HEK293 (cell line): ENCODE data around the gene DGCR2.

Experiments
- CTCF ChIA-PET: fragments of 350-600 bp; formaldehyde crosslinking; extraction: SDS; loops from one replicate; lab custom pipeline; 2021; ENCODE audit warnings: antibody characterized with exemption; lab: Yijun Ruan, JAX
- POLR2A ChIA-PET: fragments of 300-600 bp; formaldehyde crosslinking; extraction: SDS; loops from one replicate; lab custom pipeline; 2020; ENCODE audit warnings: antibody characterized with exemption, inconsistent platforms; lab: Yijun Ruan, JAX
- H3K27ac ChIP-seq: fragments of 200-500 bp; sonication (Bioruptor generic); 2 replicates; pipeline ENCODE4 v1.5.1; 2014; ENCODE audit warnings: low read depth, low read length, control low read depth, inconsistent platforms; ENCODE audit errors: extremely low read depth
- H3K36me3 ChIP-seq, 2 experiments: fragments of 200-500 bp in 1 of 2; sonication (Bioruptor generic) in 1 of 2; 1 replicate in 1 of 2; 2 replicates in 1 of 2; pipeline ENCODE4 v1.5.1; 2014 to 2017; ENCODE audit warnings: inconsistent platforms in 2 of 2, low read length in 2 of 2; ENCODE audit not compliant: control insufficient read depth in 2 of 2, insufficient read depth in 1 of 2
- H3K4me1 ChIP-seq: fragments of 200-500 bp; sonication (Bioruptor generic); 2 replicates; pipeline ENCODE4 v1.5.1; 2014; ENCODE audit warnings: mild to moderate bottlenecking, low read length, inconsistent platforms; ENCODE audit not compliant: control insufficient read depth, insufficient read depth
- H3K4me3 ChIP-seq: 2 replicates; pipeline ENCODE4 v1.5.1; 2011; ENCODE audit warnings: low read depth, mild to moderate bottlenecking, control low read depth, low read length, moderate library complexity
- H3K9me3 ChIP-seq: fragments of 200-500 bp; sonication (Bioruptor generic); 2 replicates; pipeline ENCODE4 v1.5.1; 2014; ENCODE audit warnings: low read depth, low read length, inconsistent platforms; ENCODE audit not compliant: control insufficient read depth, insufficient read depth
- INSM2 ChIP-seq: fragments of 450-650 bp; formaldehyde crosslinking; IDR thresholded peaks from 2 replicates; pipeline ENCODE4 v1.5.1; 2016; ENCODE audit warnings: missing biosample characterization, missing genetic modification characterization
- SP3 ChIP-seq: fragments of 450-650 bp; formaldehyde crosslinking; IDR thresholded peaks from 2 replicates; pipeline ENCODE4 v1.5.1; 2016; ENCODE audit warnings: missing biosample characterization, missing genetic modification characterization
- YY1 ChIP-seq: fragments of 450-650 bp; formaldehyde crosslinking; IDR thresholded peaks from 2 replicates; pipeline ENCODE4 v1.5.1; 2018; ENCODE audit warnings: missing biosample characterization, missing genetic modification characterization
- ZBTB21 ChIP-seq: fragments of 450-650 bp; formaldehyde crosslinking; IDR thresholded peaks from 2 replicates; pipeline ENCODE4 v1.5.1; 2017; ENCODE audit warnings: missing biosample characterization, missing genetic modification characterization
- ZIC2 ChIP-seq: fragments of 450-650 bp; formaldehyde crosslinking; IDR thresholded peaks from 2 replicates; pipeline ENCODE4 v1.5.1; 2016; ENCODE audit warnings: missing biosample characterization, missing genetic modification characterization
- ZNF114 ChIP-seq: fragments of 450-650 bp; formaldehyde crosslinking; IDR thresholded peaks from 2 replicates; pipeline ENCODE4 v1.5.0; 2017; ENCODE audit warnings: missing biosample characterization, missing genetic modification characterization
- ZNF146 ChIP-seq: fragments of 450-650 bp; formaldehyde crosslinking; IDR thresholded peaks from 2 replicates; pipeline ENCODE4 v1.5.1; 2016; ENCODE audit warnings: missing biosample characterization, missing genetic modification characterization
- ZNF16 ChIP-seq: fragments of 450-650 bp; formaldehyde crosslinking; IDR thresholded peaks from 2 replicates; pipeline ENCODE4 v1.5.1; 2016; ENCODE audit warnings: low read depth, missing biosample characterization, missing genetic modification characterization
- ZNF223 ChIP-seq: fragments of 450-650 bp; formaldehyde crosslinking; IDR thresholded peaks from 2 replicates; pipeline ENCODE4 v1.5.1; 2016; ENCODE audit warnings: missing biosample characterization, missing genetic modification characterization
- ZNF26 ChIP-seq: fragments of 450-650 bp; formaldehyde crosslinking; IDR thresholded peaks from 2 replicates; pipeline ENCODE4 v1.5.1; 2016; ENCODE audit warnings: missing biosample characterization, missing genetic modification characterization
- ZNF292 ChIP-seq: fragments of 450-650 bp; formaldehyde crosslinking; IDR thresholded peaks from 2 replicates; pipeline ENCODE4 v1.5.1; 2016; ENCODE audit warnings: low read depth, missing biosample characterization, missing genetic modification characterization, borderline replicate concordance
- ZNF37A ChIP-seq: fragments of 450-650 bp; IDR thresholded peaks from 2 replicates; pipeline ENCODE4 v1.5.1; 2018; ENCODE audit warnings: missing biosample characterization, missing genetic modification characterization
- ZNF426 ChIP-seq: fragments of 450-650 bp; formaldehyde crosslinking; IDR thresholded peaks from 2 replicates; pipeline ENCODE4 v1.5.1; 2017; ENCODE audit warnings: missing biosample characterization, missing genetic modification characterization, mild to moderate bottlenecking, inconsistent platforms, moderate library complexity
- ZNF561 ChIP-seq: fragments of 450-650 bp; IDR thresholded peaks from 2 replicates; pipeline ENCODE4 v1.5.1; 2018; ENCODE audit warnings: missing biosample characterization, missing genetic modification characterization, borderline replicate concordance
- ZNF621 ChIP-seq: fragments of 450-650 bp; formaldehyde crosslinking; IDR thresholded peaks from 2 replicates; pipeline ENCODE4 v1.5.1; 2017; ENCODE audit warnings: missing biosample characterization, missing genetic modification characterization
- ZNF645 ChIP-seq: fragments of 450-650 bp; formaldehyde crosslinking; IDR thresholded peaks from 2 replicates; pipeline ENCODE4; 2016; ENCODE audit warnings: missing biosample characterization, missing genetic modification characterization
- ZNF670 ChIP-seq: fragments of 450-650 bp; formaldehyde crosslinking; IDR thresholded peaks from 2 replicates; pipeline ENCODE4 v1.5.1; 2016; ENCODE audit warnings: missing biosample characterization, missing genetic modification characterization, low read depth
- ZNF76 ChIP-seq: fragments of 450-650 bp; formaldehyde crosslinking; IDR thresholded peaks from 2 replicates; pipeline ENCODE4; 2016; ENCODE audit warnings: low read depth, missing biosample characterization, missing genetic modification characterization, borderline replicate concordance

The DGCR2 gene

GRCh38 chr22:19057999-19058491, 64.2 kb downstream of the DGCR2 start:
- POLR2A ChIA-PET = interaction anchor here (0.7 kb wide), 1 partner anchor 50 kb away, joined by 3 read pairs; no protein-coding TSS in a partner anchor
- Histone ChIP-seq H3K4me1 (no peaks in the 10 kb centered on the region), H3K4me3 (no peak overlapping the region), H3K36me3 (peaks cover 0 to 94% of the 10 kb centered on the region in 2 experiments; a peak in 2 of 3 replicates), H3K27ac (no peak overlapping the region), H3K9me3 (no peaks in the 10 kb centered on the region)
- TF ChIP-seq ZIC2 (tag by site-specific recombination) (peak; percentile 21; the same call in 1 of the 2 replicates), ZNF621 (tag by site-specific recombination) (no peak)
- CTCF ChIA-PET = no interaction called here

- no peak overlapping the region for H3K27ac ChIP-seq
- no peaks in the 10 kb centered on the region for H3K4me1 ChIP-seq
- ChIA-PET POLR2A (no interaction called here), CTCF (no interaction called here)
- no peaks in the 10 kb centered on the region for H3K9me3 ChIP-seq
- H3K4me3 ChIP-seq = no peak overlapping the region
- peaks cover under 1 to 94% of the 10 kb centered on the region in 2 experiments; a peak in 2 of 3 replicates for H3K36me3 ChIP-seq
- TF ChIP-seq INSM2 (tag by site-specific recombination) (no peak), ZNF16 (tag by site-specific recombination) (no peak), ZBTB21 (tag by site-specific recombination) (no peak), ZNF561 (tag by site-specific recombination) (no peak), ZNF114 (tag by site-specific recombination) (no peak), YY1 (no peak)
Observed at GRCh38 chr22:19057539-19057938, 64.7 kb downstream of the DGCR2 start.

- H3K27ac ChIP-seq = no peak overlapping the region
- peaks cover 3 to 93% of the 10 kb centered on the region in 2 experiments; a peak in 2 of 3 replicates for H3K36me3 ChIP-seq
- TF ChIP-seq ZNF223 (tag by site-specific recombination) (no peak), ZNF426 (tag by site-specific recombination) (no peak), ZNF561 (tag by site-specific recombination) (no peak), ZNF37A (tag by site-specific recombination) (no peak), SP3 (tag by site-specific recombination) (no peak), ZNF26 (tag by site-specific recombination) (no peak), ZNF76 (tag by site-specific recombination) (no peak), ZNF146 (tag by site-specific recombination) (no peak), ZNF292 (tag by site-specific recombination) (no peak), ZNF645 (no peak), ZNF670 (no peak)
- ChIA-PET CTCF (no interaction called here), POLR2A (no interaction called here)
- no peak overlapping the region for H3K4me3 ChIP-seq
- no peaks in the 10 kb centered on the region for H3K9me3 ChIP-seq
- H3K4me1 ChIP-seq = no peaks in the 10 kb centered on the region
Observed at GRCh38 chr22:19056951-19057401, 65.2 kb downstream of the DGCR2 start.
